B cell (primary cell): ENCODE data around the gene IBA57. TPM values are rescaled to one million over a fixed set of nuclear protein-coding genes. Genes with fewer than 3 reads are reported as not detected.

Experiments
- ATAC-seq: fragments of 200-7000 bp; cut with Tn5 transposase; one replicate; pipeline ENCODE4 v1.10.0; 2021; ENCODE audit warnings: low read depth, mild to moderate bottlenecking, moderate number of reproducible peaks, moderate library complexity
- CTCF ChIA-PET: fragments of 350-600 bp; sonication (Branson Sonifier 250); formaldehyde crosslinking; loops from one replicate; lab custom pipeline; 2021; ENCODE audit warnings: antibody characterized with exemption, inconsistent platforms; lab: Charles Lee
- POLR2A ChIA-PET: fragments of 350-600 bp; sonication (Branson Sonifier 250); formaldehyde crosslinking; loops from one replicate; lab custom pipeline; 2021; ENCODE audit warnings: antibody characterized with exemption; lab: Charles Lee
- DNase-seq: peaks from one replicate; pipeline ENCODE4 v3.0.0; 2013
- H2AFZ ChIP-seq: 2 replicates; pipeline ENCODE4 v1.6.1; 2012; ENCODE audit warnings: mild to moderate bottlenecking, low read depth, low read length; ENCODE audit not compliant: insufficient read depth, poor library complexity, severe bottlenecking
- H3K27ac ChIP-seq, 2 donors: 1 replicate in 1 of 2; 2 replicates in 1 of 2; pipeline ENCODE4 v1.5.1; 2012 to 2013; ENCODE audit warnings: low read length in 2 of 2, mild to moderate bottlenecking in 2 of 2, moderate library complexity in 1 of 2
- H3K27me3 ChIP-seq, 4 experiments: fragments of 200-600 bp in 1 of 4; sonication (generic) in 1 of 4; replicated peaks in 1 of 4; 1 replicate in 2 of 4; 2 replicates in 2 of 4; pipeline versions ENCODE4 v1.6.1 to v1.7.0; 2013 to 2016; ENCODE audit warnings: low read length in 3 of 4, mild to moderate bottlenecking in 2 of 4, mixed read lengths in 1 of 4, moderate library complexity in 1 of 4; ENCODE audit not compliant: insufficient read depth in 4 of 4, control insufficient read depth in 3 of 4; ENCODE audit errors: control extremely low read depth in 1 of 4
- H3K36me3 ChIP-seq, 2 experiments: replicated peaks in 1 of 2; 1 replicate in 1 of 2; 2 replicates in 1 of 2; pipeline versions ENCODE4 v1.6.1 to v1.7.1; 2013; ENCODE audit warnings: low read length in 1 of 2; ENCODE audit not compliant: insufficient read depth in 2 of 2, control insufficient read depth in 1 of 2; ENCODE audit errors: control extremely low read depth in 1 of 2, extremely low read depth in 1 of 2
- H3K4me1 ChIP-seq, 2 donors: fragments of 200-600 bp in 1 of 2; sonication (generic) in 1 of 2; 1 replicate in 1 of 2; 2 replicates in 1 of 2; pipeline versions ENCODE4 v1.5.1 to v1.6.1; 2013 to 2017; ENCODE audit warnings: low read length in 2 of 2; ENCODE audit not compliant: control insufficient read depth in 2 of 2, insufficient read depth in 2 of 2
- H3K4me2 ChIP-seq: replicated peaks from 2 replicates; pipeline ENCODE3; 2012; ENCODE audit warnings: mild to moderate bottlenecking, low read depth, low read length; ENCODE audit not compliant: poor library complexity, severe bottlenecking
- H3K4me3 ChIP-seq, 5 experiments: fragments of 200-600 bp in 1 of 5; sonication (generic) in 1 of 5; 1 replicate in 3 of 5; 2 replicates in 2 of 5; pipeline versions ENCODE4 v1.5.1 to v1.7.0; 2011 to 2016; ENCODE audit warnings: low read length in 4 of 5, mild to moderate bottlenecking in 4 of 5, low read depth in 2 of 5, control low read depth in 1 of 5, moderate library complexity in 1 of 5; ENCODE audit not compliant: insufficient read depth in 1 of 5; ENCODE audit errors: control extremely low read depth in 1 of 5, extremely low read depth in 1 of 5
- H3K79me2 ChIP-seq: fragments of 200-600 bp; sonication (generic); one replicate; pipeline ENCODE4 v1.6.0; 2016; ENCODE audit warnings: low read length; ENCODE audit not compliant: control insufficient read depth, insufficient read depth
- H3K9ac ChIP-seq: fragments of 200-600 bp; sonication (generic); 2 replicates; pipeline ENCODE4 v1.6.1; 2017; ENCODE audit warnings: mild to moderate bottlenecking, low read length, moderate library complexity
- H3K9me3 ChIP-seq, 3 donors: one replicate each; pipeline versions ENCODE4 v1.6.1 to v1.7.1; 2013; ENCODE audit warnings: low read length in 2 of 3; ENCODE audit not compliant: control insufficient read depth in 2 of 3, insufficient read depth in 1 of 3; ENCODE audit errors: control extremely low read depth in 1 of 3
- H4K20me1 ChIP-seq: 2 replicates; pipeline ENCODE4 v1.6.0; 2012; ENCODE audit warnings: mild to moderate bottlenecking, low read length; ENCODE audit not compliant: insufficient read depth, control insufficient read depth, poor library complexity, severe bottlenecking
- H3K27ac Mint-ChIP-seq: one replicate; pipeline ENCODE4 v1.8.0; 2021; ENCODE audit warnings: mixed read lengths
- H3K27me3 Mint-ChIP-seq: one replicate; pipeline ENCODE4 v1.8.0; 2021; ENCODE audit warnings: mixed read lengths
- H3K4me1 Mint-ChIP-seq: one replicate; pipeline ENCODE4 v1.8.0; 2021; ENCODE audit warnings: mixed read lengths
- H3K4me3 Mint-ChIP-seq: one replicate; pipeline ENCODE4 v1.8.0; 2021; ENCODE audit warnings: mixed read lengths
- H3K9me3 Mint-ChIP-seq: one replicate; pipeline ENCODE4 v1.8.0; 2022; ENCODE audit warnings: mixed read lengths; ENCODE audit not compliant: insufficient read depth
- CTCF ChIP-seq: fragments of 200-600 bp; IDR thresholded peaks from one replicate; pipeline ENCODE4 v1.8.0; 2022; ENCODE audit warnings: antibody characterized with exemption, mild to moderate bottlenecking
- EZH2 ChIP-seq: IDR thresholded peaks from 2 replicates; pipeline ENCODE4 v1.6.1; 2012; ENCODE audit warnings: borderline replicate concordance, low read depth, mild to moderate bottlenecking, moderate library complexity, low read length; ENCODE audit not compliant: insufficient read depth, poor library complexity, severe bottlenecking
- WGBS: methylation state at CpG from one replicate; pipeline ENCODE4 v1.1.5; 2013; ENCODE audit warnings: missing lambda C conversion rate; ENCODE audit not compliant: insufficient coverage; 5-methylcytosine and 5-hydroxymethylcytosine counted together
- intact Hi-C: fragments of 100-400 bp; cut with micrococcal nuclease; formaldehyde crosslinking; loops from one replicate; pipeline ENCODE4 v1.10.0; 2022
- polyA plus RNA-seq: library from polyadenylated mRNA; depleted of rRNA; stranded (reverse); fragments of >200 nt; gene quantifications from 2 replicates; pipeline ENCODE4 v1.2.3, GENCODE V29; 2012
- total RNA-seq, 2 donors: library from RNA; stranded (reverse); fragments of 120-200 nt in 1 of 2; gene quantifications; 1 replicate in 1 of 2; 2 replicates in 1 of 2; pipeline versions ENCODE4 v1.2.3 to v1.2.4, GENCODE V29; 2013 to 2022

Gene IBA57
- total and polyA plus RNA-seq, 2 donors (not counting 1 experiment from before 2014, with no cell fraction given) = 5.2 to 12.8 TPM

GRCh38 chr1:228141226-228142044 is 24.2 kb upstream of the IBA57 start:
- Histone ChIP-seq H4K20me1 (peaks cover 62% of the 10 kb centered on the region), H3K4me1 (peaks cover 55 to 74% of the 10 kb centered on the region in 2 donors), H3K36me3 (peaks cover 0 to 22% of the 10 kb centered on the region in 2 experiments), H3K4me3 (peak overlapping the region; percentile 61 to 87 (median 82)), H3K9me3 (peaks cover 0 to 11% (median 0%) of the 10 kb centered on the region in 3 donors), H2AFZ (no peak overlapping the region), H3K79me2 (peaks cover 63% of the 10 kb centered on the region), H3K4me2 (peak overlapping the region; percentile 98), H3K27ac (peak overlapping the region; percentile 93 to 94), H3K9ac (peak overlapping the region; percentile 92), H3K27me3 (no peaks in the 10 kb centered on the region)
- TF ChIP-seq CTCF = no peak
- no peak for TF ChIP-seq EZH2
- Mint-ChIP-seq H3K4me1 (peaks cover 62% of the 10 kb centered on the region), H3K27ac (peak overlapping the region; percentile 100), H3K9me3 (no peaks in the 10 kb centered on the region), H3K4me3 (peak overlapping the region; percentile 96), H3K27me3 (no peaks in the 10 kb centered on the region)
- ChIA-PET POLR2A (interaction anchor here (1.1 to 1.4 kb wide), 2 partner anchors 20 to 24 kb away, joined by 3 to 22 read pairs; partner anchors contain the start of gene IBA57), CTCF (interaction anchor here (0.8 to 1.8 kb wide), 2 partner anchors 24 to 25 kb away, joined by 3 to 8 read pairs; partner anchors contain the start of gene IBA57)
- ATAC-seq (no peak), DNase-seq (peak; percentile 24)
- WGBS = 54% methylated on average over 27 of the region's 27 CpGs
- intact Hi-C loops = no loop called here
